Endothelial cell of umbilical vein (primary cell): Measurements from ENCODE around the gene MIPEP.
"Not testable (repeated sequence)": the region's sequence is repeated elsewhere in the genome, so short reads cannot be mapped to it uniquely, and the experiment has no call there.

ENCODE experiments used
- CTCF ChIP-seq, 2 donors: IDR thresholded peaks; 1 replicate in 1 of 2; 2 replicates in 1 of 2; pipeline ENCODE4 v1.5.1; 2011; ENCODE audit warnings: low read length in 2 of 2, mild to moderate bottlenecking in 2 of 2, moderate library complexity in 2 of 2, control low read depth in 1 of 2, inconsistent platforms in 1 of 2, low read depth in 1 of 2; ENCODE audit not compliant: insufficient read depth in 1 of 2; ENCODE audit errors: extremely low read depth in 1 of 2
- EZH2 ChIP-seq: IDR thresholded peaks from 2 replicates; pipeline ENCODE4 v1.6.1; 2012; ENCODE audit warnings: borderline replicate concordance, low read depth, mild to moderate bottlenecking, moderate library complexity, low read length, inconsistent platforms; ENCODE audit not compliant: severe bottlenecking
- FOS ChIP-seq: IDR thresholded peaks from 2 replicates; pipeline ENCODE4 v1.6.1; 2011; ENCODE audit warnings: mild to moderate bottlenecking, low read length, moderate library complexity, borderline replicate concordance; ENCODE audit not compliant: insufficient read depth
- GATA2 ChIP-seq: IDR thresholded peaks from 2 replicates; pipeline ENCODE4 v1.7.0; 2011; ENCODE audit warnings: low read depth, mild to moderate bottlenecking, moderate library complexity, mixed read lengths, low read length; ENCODE audit not compliant: insufficient read length, insufficient read depth
- JUN ChIP-seq: IDR thresholded peaks from 2 replicates; pipeline ENCODE4 v1.6.1; 2011; ENCODE audit warnings: borderline replicate concordance, low read depth; ENCODE audit not compliant: insufficient read length, insufficient read depth
- MYC ChIP-seq: IDR thresholded peaks from one replicate; pipeline ENCODE4 v1.6.1; 2011; ENCODE audit warnings: mild to moderate bottlenecking, low read depth, low read length
- POLR2A ChIP-seq: IDR thresholded peaks from 2 replicates; pipeline ENCODE4 v1.6.1; 2012; ENCODE audit warnings: low read depth, mild to moderate bottlenecking, control low read depth, low read length
- POLR2AphosphoS5 ChIP-seq: IDR thresholded peaks from 2 replicates; pipeline ENCODE4 v1.6.1; 2012; ENCODE audit warnings: low read depth, mild to moderate bottlenecking, control low read depth, low read length, moderate library complexity; ENCODE audit not compliant: insufficient read depth

- TF ChIP-seq JUN; CTCF (IDR thresholded peaks at IDR 0.05; ENCODE audit: extremely low read depth in 1 of 2, insufficient read depth in 1 of 2, low read depth in 1 of 2, low read length in 2 of 2); MYC; POLR2A; FOS; EZH2; POLR2AphosphoS5; GATA2: not testable (repeated sequence)
Measured at GRCh38 chr13:23894746-23895145, 5.5 kb upstream of the MIPEP start.
